Measurements from ENCODE around the gene CCDC117.

Gene CCDC117

GRCh38 chr22:28771195-28771791 lies 1.2 kb upstream of the CCDC117 start:
- peak; percentile 81 for DNase-seq

- DNase-seq: no peak
Measured at GRCh38 chr22:28773461-28773867, 969 bp downstream of the CCDC117 start.

GRCh38 chr22:28774378-28774777 lies 1.9 kb downstream of the CCDC117 start:
- DNase-seq: no peak

- DNase-seq: no peak
Measured at GRCh38 chr22:28779833-28780232, 7.3 kb downstream of the CCDC117 start.

- no peak for DNase-seq
Measured at GRCh38 chr22:28780296-28780695, 7.8 kb downstream of the CCDC117 start.

- DNase-seq: no peak
Measured at GRCh38 chr22:28783786-28784671, 11.5 kb downstream of the CCDC117 start.

GRCh38 chr22:28788601-28789000 lies 16.1 kb downstream of the CCDC117 start:
- no peak for DNase-seq

- no peak for DNase-seq
Measured at GRCh38 chr22:28791124-28791523, 18.6 kb downstream of the CCDC117 start.

GRCh38 chr22:28791841-28792490 lies 19.5 kb downstream of the CCDC117 start:
- no peak for DNase-seq

- DNase-seq: no peak
Measured at GRCh38 chr22:28792491-28793383, 20.2 kb downstream of the CCDC117 start.

GRCh38 chr22:28793976-28794584 lies 21.6 kb downstream of the CCDC117 start:
- DNase-seq: no peak

GRCh38 chr22:28795071-28795693 lies 22.7 kb downstream of the CCDC117 start:
- DNase-seq: no peak

GRCh38 chr22:28795932-28796856 lies 23.7 kb downstream of the CCDC117 start:
- DNase-seq: no peak

- no peak for DNase-seq
Measured at GRCh38 chr22:28798810-28799605, 26.5 kb downstream of the CCDC117 start.

- DNase-seq: no peak
Measured at GRCh38 chr22:28799606-28800307, 27.3 kb downstream of the CCDC117 start.

GRCh38 chr22:28800308-28801041 lies 28.0 kb downstream of the CCDC117 start, which contains the start of gene XBP1:
Gene XBP1, minus strand, starts transcription at chr22:28800569.
- peak; percentile 79 for DNase-seq

GRCh38 chr22:28801845-28802594 lies 29.5 kb downstream of the CCDC117 start:
- no peak for DNase-seq
